HCT116 (cell line): ENCODE results near the gene SLC25A25. TPM values are rescaled to one million over a fixed set of nuclear protein-coding genes. Genes with fewer than 3 reads are reported as not detected.

Experiments
- ATAC-seq: fragments of 200-7000 bp; cut with Tn5 transposase; 2 replicates; pipeline ENCODE4 v1.9.1; 2020; ENCODE audit warnings: mild to moderate bottlenecking, moderate library complexity
- BruUV-seq: library from RNA; stranded (reverse); fragments of 400-500 nt; replicated peaks from 2 replicates; lab custom pipeline; 2021; lab: Mats Ljungman, UMichigan
- CTCF ChIA-PET: fragments of 300-600 bp; sonication (Branson Sonifier 250); formaldehyde crosslinking; loops from one replicate; lab custom pipeline; 2021; ENCODE audit warnings: antibody characterized with exemption; lab: Charles Lee
- POLR2A ChIA-PET: fragments of 300-600, 350-600 bp; sonication (Branson Sonifier 250); formaldehyde crosslinking; loops from one replicate; lab custom pipeline; 2021; ENCODE audit warnings: antibody characterized with exemption; lab: Charles Lee
- RAD21 ChIA-PET, 2 experiments: fragments of 300-600 bp; sonication (Branson Sonifier 250); formaldehyde crosslinking; loops; one replicate each; lab custom pipeline; 2023; ENCODE audit warnings: low total read pairs in 2 of 2; ENCODE audit not compliant: uncharacterized antibody in 2 of 2, unreplicated experiment in 2 of 2, low non-redundant PET in 1 of 2; lab: Charles Lee
- DNase-seq: peaks from one replicate; pipeline ENCODE4 v3.0.0-alpha.2; 2010; ENCODE audit warnings: low read depth, low spot score
- H2AFZ ChIP-seq: fragments of 200-600 bp; shearing (Covaris generic), sonication (generic); 2 replicates; pipeline ENCODE4 v1.6.1; 2017; ENCODE audit warnings: low read depth, mixed run types, mixed read lengths, antibody characterized with exemption, low read length; ENCODE audit not compliant: poor library complexity, severe bottlenecking
- H3K27ac ChIP-seq: 2 replicates; pipeline ENCODE4 v1.5.1; 2012; ENCODE audit warnings: low read depth, low read length
- H3K27me3 ChIP-seq: fragments of 200-600 bp; sonication (generic); 2 replicates; pipeline ENCODE4 v1.6.1; 2016; ENCODE audit warnings: mixed run types, low read length, mixed read lengths; ENCODE audit not compliant: insufficient read depth
- H3K36me3 ChIP-seq, 2 experiments: fragments of 200-500 bp in 1 of 2; fragments of 200-600 bp in 1 of 2; sonication (Bioruptor generic) in 1 of 2; sonication (generic) in 1 of 2; 2 replicates each; pipeline versions ENCODE4 v1.5.1 to v1.6.1; 2014 to 2016; ENCODE audit warnings: low read length in 2 of 2, inconsistent platforms in 1 of 2, mixed read lengths in 1 of 2, mixed run types in 1 of 2; ENCODE audit not compliant: insufficient read depth in 2 of 2, control insufficient read depth in 1 of 2
- H3K4me1 ChIP-seq, 2 experiments: fragments of 200-600 bp in 1 of 2; sonication (generic) in 1 of 2; 2 replicates each; pipeline versions ENCODE4 v1.5.1 to v1.6.1; 2012 to 2017; ENCODE audit warnings: low read length in 2 of 2, inconsistent platforms in 1 of 2, mild to moderate bottlenecking in 1 of 2, mixed read lengths in 1 of 2, mixed run types in 1 of 2, moderate library complexity in 1 of 2; ENCODE audit not compliant: insufficient read depth in 2 of 2, control insufficient read depth in 1 of 2
- H3K4me2 ChIP-seq: fragments of 200-600 bp; sonication (generic); 2 replicates; pipeline ENCODE4 v1.6.1; 2017; ENCODE audit warnings: mixed run types, low read length, mixed read lengths
- H3K4me3 ChIP-seq, 2 experiments: fragments of 200-600 bp in 1 of 2; sonication (generic) in 1 of 2; replicated peaks in 1 of 2; 2 replicates each; pipeline ENCODE4 v1.5.1; 2011 to 2016; ENCODE audit warnings: low read length in 2 of 2, control low read depth in 1 of 2, low read depth in 1 of 2, mild to moderate bottlenecking in 1 of 2, mixed read lengths in 1 of 2, mixed run types in 1 of 2
- H3K79me2 ChIP-seq: fragments of 200-600 bp; sonication (generic); 2 replicates; pipeline ENCODE4 v1.6.1; 2017; ENCODE audit warnings: mild to moderate bottlenecking, mixed run types, low read length, moderate library complexity, mixed read lengths; ENCODE audit not compliant: insufficient read depth
- H3K9ac ChIP-seq: fragments of 200-600 bp; sonication (generic); 2 replicates; pipeline ENCODE4 v1.6.1; 2016; ENCODE audit warnings: low read length, mixed read lengths
- H3K9me2 ChIP-seq: fragments of 200-600 bp; sonication (generic), shearing (Covaris generic); 2 replicates; pipeline ENCODE4 v1.6.1; 2017; ENCODE audit warnings: mixed run types, mild to moderate bottlenecking, moderate library complexity; ENCODE audit not compliant: insufficient read depth
- H3K9me3 ChIP-seq, 2 experiments: fragments of 200-500 bp in 1 of 2; fragments of 200-600 bp in 1 of 2; sonication (Bioruptor generic) in 1 of 2; sonication (generic) in 1 of 2; 2 replicates each; pipeline ENCODE4 v1.6.1; 2014 to 2017; ENCODE audit warnings: low read length in 2 of 2, mixed read lengths in 2 of 2, inconsistent platforms in 1 of 2, low read depth in 1 of 2, mild to moderate bottlenecking in 1 of 2, mixed run types in 1 of 2, moderate library complexity in 1 of 2; ENCODE audit not compliant: control insufficient read depth in 1 of 2, insufficient read depth in 1 of 2
- H4K20me1 ChIP-seq: fragments of 200-600 bp; sonication (generic), shearing (Covaris generic); 2 replicates; pipeline ENCODE4 v1.6.1; 2017; ENCODE audit warnings: mixed run types, mild to moderate bottlenecking, moderate library complexity; ENCODE audit not compliant: insufficient read depth
- ATF3 ChIP-seq: IDR thresholded peaks from 2 replicates; pipeline ENCODE4 v1.6.1; 2012
- CBX3 ChIP-seq: IDR thresholded peaks from 2 replicates; pipeline ENCODE4 v1.6.1; 2012; ENCODE audit warnings: low read depth
- CTCF ChIP-seq, 3 experiments: fragments of 200-600 bp in 1 of 3; sonication (generic) in 1 of 3; IDR thresholded peaks in 2 of 3; conservative IDR thresholded peaks in 1 of 3; 2 replicates each; pipeline ENCODE4 v1.5.1; 2012 to 2017; ENCODE audit warnings: low read depth in 2 of 3, low read length in 2 of 3, antibody characterized with exemption in 1 of 3, borderline replicate concordance in 1 of 3, control low read depth in 1 of 3, mild to moderate bottlenecking in 1 of 3, mixed read lengths in 1 of 3, mixed run types in 1 of 3, moderate library complexity in 1 of 3; ENCODE audit not compliant: insufficient read depth in 1 of 3
- EGR1 ChIP-seq: IDR thresholded peaks from 2 replicates; pipeline ENCODE4 v1.6.1; 2012; ENCODE audit warnings: low read depth
- ELF1 ChIP-seq: IDR thresholded peaks from 2 replicates; pipeline ENCODE4 v1.6.1; 2012; ENCODE audit warnings: low read depth, borderline replicate concordance
- JUND ChIP-seq: IDR thresholded peaks from 2 replicates; pipeline ENCODE4 v1.6.1; 2012
- MAX ChIP-seq: IDR thresholded peaks from 2 replicates; pipeline ENCODE4 v1.6.1; 2012
- SP1 ChIP-seq: IDR thresholded peaks from 2 replicates; pipeline ENCODE4 v1.6.1; 2012; ENCODE audit warnings: low read depth
- TCF7L2 ChIP-seq: IDR thresholded peaks from 2 replicates; pipeline ENCODE4 v1.7.0; 2011; ENCODE audit warnings: borderline replicate concordance, inconsistent platforms; ENCODE audit not compliant: insufficient read depth, insufficient read length; ENCODE audit errors: extremely low read depth
- YY1 ChIP-seq: IDR thresholded peaks from 2 replicates; pipeline ENCODE4 v1.6.1; 2011; ENCODE audit warnings: low read length, low read depth, moderate library complexity, mild to moderate bottlenecking; ENCODE audit not compliant: insufficient replicate concordance; ENCODE audit errors: extremely low read depth
- ZFX ChIP-seq: fragments of 450-650 bp; IDR thresholded peaks from 2 replicates; pipeline ENCODE4 v1.6.1; 2017
- intact Hi-C: fragments of 100-400 bp; cut with micrococcal nuclease; formaldehyde crosslinking; loops from 2 replicates; pipeline ENCODE4 v1.10.0; 2022
- total RNA-seq: library from RNA; stranded (reverse); gene quantifications from one replicate; pipeline ENCODE4 v1.2.1, GENCODE V29; 2021; ENCODE audit not compliant: unreplicated experiment

SLC25A25 gene
- total RNA-seq, 1 experiment from 2014 or later = 15.3 TPM

GRCh38 chr9:128139621-128140020 lies 71.6 kb downstream of the SLC25A25 start:
- RAD21 ChIA-PET = no interaction called here

More at GRCh38 chr9:128139621-128140020, 71.6 kb downstream of the SLC25A25 start:
- Histone ChIP-seq H3K27ac (no peak overlapping the region), H3K79me2 (no peaks in the 10 kb centered on the region), H3K9me3 (no peaks in the 10 kb centered on the region), H3K9me2 (no peaks in the 10 kb centered on the region), H3K4me3 (no peak overlapping the region), H3K4me2 (no peak overlapping the region), H4K20me1 (no peaks in the 10 kb centered on the region), H3K27me3 (no peaks in the 10 kb centered on the region), H2AFZ (no peak overlapping the region), H3K36me3 (no peaks in the 10 kb centered on the region), H3K9ac (no peak overlapping the region), H3K4me1 (peaks cover 0 to 8% of the 10 kb centered on the region in 2 experiments; a peak in 1 of 4 replicates)
- POLR2A ChIA-PET = no interaction called here
- no TSS peak for BruUV-seq
- TF ChIP-seq TCF7L2 = no peak
- TF ChIP-seq ELF1 = no peak
- TF ChIP-seq CTCF (IDR thresholded peaks at IDR 0.05 in 2 of 3, conservative IDR thresholded peaks at IDR 0.05 in 1 of 3; ENCODE audit: borderline replicate concordance in 1 of 3, insufficient read depth in 1 of 3, low read depth in 2 of 3, low read length in 2 of 3) = no peak
- no peak for TF ChIP-seq JUND
- TF ChIP-seq MAX = no peak
- TF ChIP-seq SP1 = no peak
- TF ChIP-seq CBX3 = no peak
- TF ChIP-seq YY1 = no peak
- TF ChIP-seq ZFX = no peak
- TF ChIP-seq ATF3 = no peak
- TF ChIP-seq EGR1 = no peak
- ATAC-seq = no peak
- CTCF ChIA-PET = no interaction called here
- intact Hi-C loops = no loop called here
- DNase-seq = no peak
